SK-N-SH treated with all-trans-retinoic acid at 6 μM for 48 hours (cell line): ENCODE results near the gene HEMK1.

Experiments
- ATAC-seq: fragments of 200-7000 bp; cut with Tn5 transposase; 3 replicates; pipeline ENCODE4 v1.9.1; 2020; ENCODE audit warnings: mild to moderate bottlenecking, moderate library complexity
- ARNTL ChIP-seq: fragments of 450-650 bp; formaldehyde crosslinking; IDR thresholded peaks from 2 replicates; pipeline ENCODE4 v1.5.0; 2020; ENCODE audit warnings: low read depth, mild to moderate bottlenecking, moderate library complexity, borderline replicate concordance
- BACH2 ChIP-seq: fragments of 250-450 bp; sonication (Bioruptor Pico); IDR thresholded peaks from 2 replicates; pipeline ENCODE4 v1.9.0; 2021; ENCODE audit warnings: mild to moderate bottlenecking, borderline replicate concordance
- CSDC2 ChIP-seq: fragments of 250-450 bp; sonication (Bioruptor Pico); IDR thresholded peaks from 2 replicates; pipeline ENCODE4 v1.5.0; 2020; ENCODE audit warnings: mild to moderate bottlenecking, moderate library complexity
- ESRRG ChIP-seq: fragments of 250-450 bp; sonication (Bioruptor Pico); IDR thresholded peaks from 2 replicates; pipeline ENCODE4 v1.6.1; 2021; ENCODE audit warnings: mild to moderate bottlenecking
- ISL1 ChIP-seq: fragments of 250-450 bp; sonication (Bioruptor Pico); IDR thresholded peaks from 2 replicates; pipeline ENCODE4 v2.1.2; 2022; ENCODE audit warnings: mild to moderate bottlenecking, moderate library complexity
- OSR1 ChIP-seq: fragments of 250-450 bp; sonication (Bioruptor Pico); IDR thresholded peaks from 2 replicates; pipeline ENCODE4 v1.8.0; 2022; ENCODE audit warnings: moderate library complexity, mild to moderate bottlenecking, inconsistent platforms
- RARB ChIP-seq: fragments of 250-450 bp; sonication (Bioruptor Pico); IDR thresholded peaks from 2 replicates; pipeline ENCODE4 v1.8.0; 2021; ENCODE audit warnings: mild to moderate bottlenecking, moderate library complexity
- SNAI2 ChIP-seq: fragments of 250-450 bp; sonication (Bioruptor Pico); IDR thresholded peaks from 2 replicates; pipeline ENCODE4 v1.5.0; 2020; ENCODE audit warnings: mild to moderate bottlenecking, moderate library complexity
- TCF4 ChIP-seq: fragments of 250-450 bp; sonication (Bioruptor Pico); IDR thresholded peaks from 2 replicates; pipeline ENCODE4 v1.8.0; 2021; ENCODE audit warnings: mild to moderate bottlenecking, moderate library complexity, borderline replicate concordance
- TOX ChIP-seq: fragments of 250-450 bp; sonication (Bioruptor Pico); IDR thresholded peaks from 2 replicates; pipeline ENCODE4 v1.8.0; 2021; ENCODE audit warnings: mild to moderate bottlenecking, moderate library complexity, borderline replicate concordance
- ZFP3 ChIP-seq: fragments of 250-450 bp; sonication (Bioruptor Pico); IDR thresholded peaks from 2 replicates; pipeline ENCODE4 v1.5.0; 2020; ENCODE audit warnings: mild to moderate bottlenecking, moderate library complexity
- ZFP30 ChIP-seq: fragments of 450-650 bp; formaldehyde crosslinking; IDR thresholded peaks from 2 replicates; pipeline ENCODE4 v1.5.0; 2022; ENCODE audit warnings: mild to moderate bottlenecking, moderate library complexity
- ZNF565 ChIP-seq: fragments of 450-650 bp; formaldehyde crosslinking; conservative IDR thresholded peaks from 2 replicates; pipeline ENCODE4 v1.5.0; 2020; ENCODE audit warnings: low read depth, mild to moderate bottlenecking, moderate library complexity
- ZNF70 ChIP-seq: fragments of 450-650 bp; formaldehyde crosslinking; IDR thresholded peaks from 2 replicates; pipeline ENCODE4 v1.5.0; 2020; ENCODE audit warnings: mild to moderate bottlenecking, moderate library complexity
- ZNF8 ChIP-seq: fragments of 450-650 bp; formaldehyde crosslinking; IDR thresholded peaks from 2 replicates; pipeline ENCODE4 v1.5.0; 2020; ENCODE audit warnings: mild to moderate bottlenecking, moderate library complexity
- TF ChIP-seq, protein P1 (sequence below): fragments of 250-450 bp; sonication (Bioruptor Pico); IDR thresholded peaks from 2 replicates; pipeline ENCODE4 v1.8.0; 2020; ENCODE audit warnings: mild to moderate bottlenecking, moderate library complexity, borderline replicate concordance
- TF ChIP-seq, protein P2 (sequence below): fragments of 250-450 bp; sonication (Bioruptor Pico); IDR thresholded peaks from 2 replicates; pipeline ENCODE4 v1.5.1; 2020; ENCODE audit warnings: low read depth, mild to moderate bottlenecking, moderate library complexity
- TF ChIP-seq, protein P3 (sequence below): fragments of 250-450 bp; sonication (Bioruptor Pico); IDR thresholded peaks from 2 replicates; pipeline ENCODE4 v1.8.0; 2021; ENCODE audit warnings: low read depth, mild to moderate bottlenecking, moderate library complexity, borderline replicate concordance
- TF ChIP-seq, protein P4 (sequence below): fragments of 250-450 bp; sonication (Bioruptor Pico); IDR thresholded peaks from 2 replicates; pipeline ENCODE4 v1.5.1; 2021; ENCODE audit warnings: mild to moderate bottlenecking, moderate library complexity
- TF ChIP-seq, protein P5 (sequence below): fragments of 250-450 bp; sonication (Bioruptor Pico); IDR thresholded peaks from 2 replicates; pipeline ENCODE4 v1.5.0; 2020; ENCODE audit warnings: mild to moderate bottlenecking, moderate library complexity

The HEMK1 gene

DNA sequence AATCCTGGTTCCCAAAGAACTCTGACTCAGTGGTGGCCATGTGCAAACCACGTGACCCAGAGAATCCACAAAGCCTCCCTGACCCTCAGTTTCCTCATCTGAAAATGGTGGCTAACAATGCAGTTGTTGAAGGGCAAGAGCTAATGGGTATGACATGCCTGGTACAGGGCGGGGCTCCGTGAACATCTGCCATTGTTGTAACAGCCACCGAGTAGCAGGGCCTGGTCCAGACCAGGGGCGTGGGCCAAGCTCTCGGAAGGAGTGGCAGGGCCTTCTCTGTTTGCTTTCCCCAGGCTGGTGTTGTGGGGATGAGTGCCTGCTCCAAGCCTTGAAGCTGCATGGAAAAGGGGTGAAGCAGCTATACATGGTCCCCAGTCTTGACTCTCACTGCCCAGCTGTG is 61.1 kb downstream of the HEMK1 start (continued):
- TF ChIP-seq, protein P1, sequence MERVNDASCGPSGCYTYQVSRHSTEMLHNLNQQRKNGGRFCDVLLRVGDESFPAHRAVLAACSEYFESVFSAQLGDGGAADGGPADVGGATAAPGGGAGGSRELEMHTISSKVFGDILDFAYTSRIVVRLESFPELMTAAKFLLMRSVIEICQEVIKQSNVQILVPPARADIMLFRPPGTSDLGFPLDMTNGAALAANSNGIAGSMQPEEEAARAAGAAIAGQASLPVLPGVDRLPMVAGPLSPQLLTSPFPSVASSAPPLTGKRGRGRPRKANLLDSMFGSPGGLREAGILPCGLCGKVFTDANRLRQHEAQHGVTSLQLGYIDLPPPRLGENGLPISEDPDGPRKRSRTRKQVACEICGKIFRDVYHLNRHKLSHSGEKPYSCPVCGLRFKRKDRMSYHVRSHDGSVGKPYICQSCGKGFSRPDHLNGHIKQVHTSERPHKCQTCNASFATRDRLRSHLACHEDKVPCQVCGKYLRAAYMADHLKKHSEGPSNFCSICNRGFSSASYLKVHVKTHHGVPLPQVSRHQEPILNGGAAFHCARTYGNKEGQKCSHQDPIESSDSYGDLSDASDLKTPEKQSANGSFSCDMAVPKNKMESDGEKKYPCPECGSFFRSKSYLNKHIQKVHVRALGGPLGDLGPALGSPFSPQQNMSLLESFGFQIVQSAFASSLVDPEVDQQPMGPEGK (CRISPR knock-in tag) = no peak
- no peak for TF ChIP-seq RARB
- TF ChIP-seq SNAI2 (CRISPR knock-in tag) = no peak
- TF ChIP-seq ZFP3 (CRISPR knock-in tag) = no peak
- TF ChIP-seq ARNTL (CRISPR knock-in tag) = no peak

DNA sequence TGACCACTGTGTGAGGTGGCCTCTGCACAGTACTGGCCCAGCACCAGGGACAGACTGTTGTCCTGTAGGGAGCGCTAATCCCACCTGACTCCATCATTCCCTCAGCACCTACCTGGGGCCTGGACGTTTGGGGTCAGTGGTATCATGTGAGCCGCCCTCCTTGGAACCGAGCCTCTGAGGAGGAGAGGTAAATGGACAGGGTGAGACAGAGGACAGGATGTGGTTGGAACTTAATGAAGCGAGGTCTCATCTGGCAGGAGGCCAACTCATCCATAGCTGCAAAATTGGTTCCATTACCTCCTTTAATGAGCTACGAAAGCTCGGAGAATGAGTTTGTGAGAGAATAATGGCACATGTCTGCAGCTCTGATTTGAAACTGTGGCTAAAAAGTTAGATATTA is 61.6 kb downstream of the HEMK1 start:
- ATAC-seq = no peak; the same call in 2 of the 3 replicates
- TF ChIP-seq ZFP3 (CRISPR knock-in tag) (no peak), ZFP30 (CRISPR knock-in tag) (no peak), RARB (no peak), ESRRG (CRISPR knock-in tag) (no peak), ISL1 (no peak), TCF4 (CRISPR knock-in tag) (no peak), ZNF565 (CRISPR knock-in tag) (no peak), CSDC2 (no peak)
- TF ChIP-seq, protein P2, sequence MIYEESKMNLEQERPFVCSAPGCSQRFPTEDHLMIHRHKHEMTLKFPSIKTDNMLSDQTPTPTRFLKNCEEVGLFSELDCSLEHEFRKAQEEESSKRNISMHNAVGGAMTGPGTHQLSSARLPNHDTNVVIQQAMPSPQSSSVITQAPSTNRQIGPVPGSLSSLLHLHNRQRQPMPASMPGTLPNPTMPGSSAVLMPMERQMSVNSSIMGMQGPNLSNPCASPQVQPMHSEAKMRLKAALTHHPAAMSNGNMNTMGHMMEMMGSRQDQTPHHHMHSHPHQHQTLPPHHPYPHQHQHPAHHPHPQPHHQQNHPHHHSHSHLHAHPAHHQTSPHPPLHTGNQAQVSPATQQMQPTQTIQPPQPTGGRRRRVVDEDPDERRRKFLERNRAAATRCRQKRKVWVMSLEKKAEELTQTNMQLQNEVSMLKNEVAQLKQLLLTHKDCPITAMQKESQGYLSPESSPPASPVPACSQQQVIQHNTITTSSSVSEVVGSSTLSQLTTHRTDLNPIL (CRISPR knock-in tag) = no peak
- TF ChIP-seq, protein P3, sequence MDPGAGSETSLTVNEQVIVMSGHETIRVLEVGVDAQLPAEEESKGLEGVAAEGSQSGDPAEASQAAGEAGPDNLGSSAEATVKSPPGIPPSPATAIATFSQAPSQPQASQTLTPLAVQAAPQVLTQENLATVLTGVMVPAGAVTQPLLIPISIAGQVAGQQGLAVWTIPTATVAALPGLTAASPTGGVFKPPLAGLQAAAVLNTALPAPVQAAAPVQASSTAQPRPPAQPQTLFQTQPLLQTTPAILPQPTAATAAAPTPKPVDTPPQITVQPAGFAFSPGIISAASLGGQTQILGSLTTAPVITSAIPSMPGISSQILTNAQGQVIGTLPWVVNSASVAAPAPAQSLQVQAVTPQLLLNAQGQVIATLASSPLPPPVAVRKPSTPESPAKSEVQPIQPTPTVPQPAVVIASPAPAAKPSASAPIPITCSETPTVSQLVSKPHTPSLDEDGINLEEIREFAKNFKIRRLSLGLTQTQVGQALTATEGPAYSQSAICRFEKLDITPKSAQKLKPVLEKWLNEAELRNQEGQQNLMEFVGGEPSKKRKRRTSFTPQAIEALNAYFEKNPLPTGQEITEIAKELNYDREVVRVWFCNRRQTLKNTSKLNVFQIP = no peak
- TF ChIP-seq, protein P4, sequence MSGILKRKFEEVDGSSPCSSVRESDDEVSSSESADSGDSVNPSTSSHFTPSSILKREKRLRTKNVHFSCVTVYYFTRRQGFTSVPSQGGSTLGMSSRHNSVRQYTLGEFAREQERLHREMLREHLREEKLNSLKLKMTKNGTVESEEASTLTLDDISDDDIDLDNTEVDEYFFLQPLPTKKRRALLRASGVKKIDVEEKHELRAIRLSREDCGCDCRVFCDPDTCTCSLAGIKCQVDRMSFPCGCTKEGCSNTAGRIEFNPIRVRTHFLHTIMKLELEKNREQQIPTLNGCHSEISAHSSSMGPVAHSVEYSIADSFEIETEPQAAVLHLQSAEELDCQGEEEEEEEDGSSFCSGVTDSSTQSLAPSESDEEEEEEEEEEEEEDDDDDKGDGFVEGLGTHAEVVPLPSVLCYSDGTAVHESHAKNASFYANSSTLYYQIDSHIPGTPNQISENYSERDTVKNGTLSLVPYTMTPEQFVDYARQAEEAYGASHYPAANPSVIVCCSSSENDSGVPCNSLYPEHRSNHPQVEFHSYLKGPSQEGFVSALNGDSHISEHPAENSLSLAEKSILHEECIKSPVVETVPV (CRISPR knock-in tag) = no peak

DNA sequence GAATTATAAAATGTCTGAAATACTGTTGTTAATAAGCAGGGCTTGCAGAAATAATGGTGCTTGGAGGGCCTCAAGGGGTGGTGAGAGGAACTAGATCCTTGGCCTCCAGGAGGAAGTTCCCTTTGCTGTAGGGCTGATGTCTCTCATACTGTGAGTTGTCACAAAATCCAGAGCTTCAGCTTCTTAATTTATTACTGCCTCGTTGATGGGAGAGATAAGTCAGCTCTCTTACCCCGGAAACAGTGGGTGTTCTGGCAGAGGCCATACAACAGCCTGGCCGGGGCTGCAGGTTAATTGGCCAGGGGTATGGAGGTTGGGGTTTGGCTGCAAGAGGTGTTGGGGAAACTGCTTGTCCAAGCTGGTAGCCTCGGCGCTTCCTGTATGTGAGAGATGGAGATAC is 63.1 kb downstream of the HEMK1 start:
- ATAC-seq = peak; percentile 8; the same call in 1 of the 3 replicates
- TF ChIP-seq SNAI2 (CRISPR knock-in tag) (0 out of 2 replicates have a peak, but pooled peaks have one; percentile 48), TOX (no peak), ARNTL (CRISPR knock-in tag) (no peak), TCF4 (CRISPR knock-in tag) (peak; percentile 32; the same call in 1 of the 2 replicates), ZFP30 (CRISPR knock-in tag) (no peak)
- TF ChIP-seq, protein P1 (CRISPR knock-in tag) = no peak
- TF ChIP-seq, all 23 proteins: peak for 2

DNA sequence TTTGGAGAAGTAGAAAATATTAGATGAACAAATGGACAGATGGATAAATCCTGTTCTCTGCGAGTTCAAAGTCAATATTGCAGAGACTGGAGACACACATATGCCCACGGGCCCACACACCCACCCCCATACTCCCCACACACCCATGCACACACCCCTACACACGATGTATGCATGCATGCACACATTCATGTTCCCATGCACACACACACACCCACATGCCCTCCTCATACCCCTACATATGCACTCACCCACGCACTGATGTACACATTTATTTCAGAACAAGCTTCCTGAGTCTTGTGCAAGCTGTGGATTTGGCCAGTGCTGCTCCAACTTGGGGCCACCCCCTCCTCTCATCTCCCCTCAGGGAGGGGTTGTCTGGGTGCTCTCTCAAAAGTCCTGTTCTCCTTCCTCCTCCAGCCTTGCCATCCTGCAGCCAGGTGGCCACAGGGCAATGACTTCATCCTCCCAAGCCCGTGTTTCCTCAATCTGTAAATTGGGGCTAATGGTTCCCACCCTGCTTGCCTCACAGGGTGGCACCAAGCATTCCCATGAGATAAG is 64.0 kb downstream of the HEMK1 start:
- no peak for ATAC-seq
- TF ChIP-seq BACH2 = no peak
- TF ChIP-seq OSR1 (CRISPR knock-in tag) = no peak
- TF ChIP-seq, protein P2 (CRISPR knock-in tag) = no peak
- TF ChIP-seq ZNF70 (CRISPR knock-in tag) = no peak
- TF ChIP-seq, protein P5, sequence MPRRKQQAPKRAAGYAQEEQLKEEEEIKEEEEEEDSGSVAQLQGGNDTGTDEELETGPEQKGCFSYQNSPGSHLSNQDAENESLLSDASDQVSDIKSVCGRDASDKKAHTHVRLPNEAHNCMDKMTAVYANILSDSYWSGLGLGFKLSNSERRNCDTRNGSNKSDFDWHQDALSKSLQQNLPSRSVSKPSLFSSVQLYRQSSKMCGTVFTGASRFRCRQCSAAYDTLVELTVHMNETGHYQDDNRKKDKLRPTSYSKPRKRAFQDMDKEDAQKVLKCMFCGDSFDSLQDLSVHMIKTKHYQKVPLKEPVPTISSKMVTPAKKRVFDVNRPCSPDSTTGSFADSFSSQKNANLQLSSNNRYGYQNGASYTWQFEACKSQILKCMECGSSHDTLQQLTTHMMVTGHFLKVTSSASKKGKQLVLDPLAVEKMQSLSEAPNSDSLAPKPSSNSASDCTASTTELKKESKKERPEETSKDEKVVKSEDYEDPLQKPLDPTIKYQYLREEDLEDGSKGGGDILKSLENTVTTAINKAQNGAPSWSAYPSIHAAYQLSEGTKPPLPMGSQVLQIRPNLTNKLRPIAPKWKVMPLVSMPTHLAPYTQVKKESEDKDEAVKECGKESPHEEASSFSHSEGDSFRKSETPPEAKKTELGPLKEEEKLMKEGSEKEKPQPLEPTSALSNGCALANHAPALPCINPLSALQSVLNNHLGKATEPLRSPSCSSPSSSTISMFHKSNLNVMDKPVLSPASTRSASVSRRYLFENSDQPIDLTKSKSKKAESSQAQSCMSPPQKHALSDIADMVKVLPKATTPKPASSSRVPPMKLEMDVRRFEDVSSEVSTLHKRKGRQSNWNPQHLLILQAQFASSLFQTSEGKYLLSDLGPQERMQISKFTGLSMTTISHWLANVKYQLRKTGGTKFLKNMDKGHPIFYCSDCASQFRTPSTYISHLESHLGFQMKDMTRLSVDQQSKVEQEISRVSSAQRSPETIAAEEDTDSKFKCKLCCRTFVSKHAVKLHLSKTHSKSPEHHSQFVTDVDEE (CRISPR knock-in tag) = no peak
- TF ChIP-seq TCF4 (CRISPR knock-in tag) = no peak
- TF ChIP-seq ZFP3 (CRISPR knock-in tag) = no peak
- TF ChIP-seq ARNTL (CRISPR knock-in tag) = no peak
- TF ChIP-seq ISL1 = no peak
- no peak for TF ChIP-seq ZNF8 (CRISPR knock-in tag)
- TF ChIP-seq TOX = no peak
